MM.1S (cell line): Measurements from ENCODE around the gene QSOX1.

Experiments
- EZH2 ChIP-seq: fragments of 300-600 bp; sonication (generic); optimal IDR thresholded peaks from 2 replicates; pipeline ENCODE3; 2017; ENCODE audit warnings: low read depth, mild to moderate bottlenecking, antibody characterized with exemption, low read length, mixed read lengths
- EZH2phosphoT487 ChIP-seq: fragments of 300-600 bp; sonication (generic); IDR thresholded peaks from 2 replicates; pipeline ENCODE4 v1.6.1; 2018; ENCODE audit warnings: antibody characterized with exemption, low read length
- TF ChIP-seq, protein P1 (sequence below): fragments of 300-600 bp; sonication (generic); IDR thresholded peaks from 2 replicates; pipeline ENCODE4 v1.5.1; 2016; ENCODE audit warnings: antibody characterized with exemption, low read length, mixed read lengths

DNA sequence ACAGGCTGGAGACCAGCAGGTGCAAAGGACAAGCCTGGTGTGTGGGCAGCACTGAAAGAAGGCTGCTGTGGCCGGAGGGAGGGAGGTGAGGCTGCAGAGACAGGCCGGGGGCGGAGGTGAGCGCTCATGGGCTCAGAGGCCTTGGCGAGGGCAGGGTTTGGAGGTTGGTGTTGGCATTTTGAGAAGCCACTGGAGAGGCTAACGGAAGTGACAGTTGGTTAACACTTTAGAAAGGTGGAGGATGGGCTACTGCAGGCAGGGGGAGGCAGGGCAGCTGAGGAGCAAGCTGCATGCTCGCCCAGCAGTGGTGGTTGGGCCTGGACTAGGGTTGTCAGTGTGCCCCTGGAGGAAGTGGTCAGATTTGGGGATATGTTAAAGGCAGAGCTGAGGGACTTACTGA, 37.5 kb downstream of the QSOX1 start:
- TF ChIP-seq, protein P1, sequence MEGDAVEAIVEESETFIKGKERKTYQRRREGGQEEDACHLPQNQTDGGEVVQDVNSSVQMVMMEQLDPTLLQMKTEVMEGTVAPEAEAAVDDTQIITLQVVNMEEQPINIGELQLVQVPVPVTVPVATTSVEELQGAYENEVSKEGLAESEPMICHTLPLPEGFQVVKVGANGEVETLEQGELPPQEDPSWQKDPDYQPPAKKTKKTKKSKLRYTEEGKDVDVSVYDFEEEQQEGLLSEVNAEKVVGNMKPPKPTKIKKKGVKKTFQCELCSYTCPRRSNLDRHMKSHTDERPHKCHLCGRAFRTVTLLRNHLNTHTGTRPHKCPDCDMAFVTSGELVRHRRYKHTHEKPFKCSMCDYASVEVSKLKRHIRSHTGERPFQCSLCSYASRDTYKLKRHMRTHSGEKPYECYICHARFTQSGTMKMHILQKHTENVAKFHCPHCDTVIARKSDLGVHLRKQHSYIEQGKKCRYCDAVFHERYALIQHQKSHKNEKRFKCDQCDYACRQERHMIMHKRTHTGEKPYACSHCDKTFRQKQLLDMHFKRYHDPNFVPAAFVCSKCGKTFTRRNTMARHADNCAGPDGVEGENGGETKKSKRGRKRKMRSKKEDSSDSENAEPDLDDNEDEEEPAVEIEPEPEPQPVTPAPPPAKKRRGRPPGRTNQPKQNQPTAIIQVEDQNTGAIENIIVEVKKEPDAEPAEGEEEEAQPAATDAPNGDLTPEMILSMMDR, result no peak
- TF ChIP-seq EZH2phosphoT487, result no peak
- no peak for TF ChIP-seq EZH2
